ENCODE measurements around the gene HAND2. TPM values are rescaled to one million over a fixed set of nuclear protein-coding genes. Genes with fewer than 3 reads are reported as not detected.
A peak's percentile ranks its signal among the peaks of the same experiment; 100 is the strongest.

HAND2 gene
- total and polyA plus RNA-seq, 2 of the 8 experiments (the other 6 are each of a cell fraction or from before 2014, with no cell fraction given) = 0.05 TPM; not detected in 1

- TF ChIP-seq, protein P1, sequence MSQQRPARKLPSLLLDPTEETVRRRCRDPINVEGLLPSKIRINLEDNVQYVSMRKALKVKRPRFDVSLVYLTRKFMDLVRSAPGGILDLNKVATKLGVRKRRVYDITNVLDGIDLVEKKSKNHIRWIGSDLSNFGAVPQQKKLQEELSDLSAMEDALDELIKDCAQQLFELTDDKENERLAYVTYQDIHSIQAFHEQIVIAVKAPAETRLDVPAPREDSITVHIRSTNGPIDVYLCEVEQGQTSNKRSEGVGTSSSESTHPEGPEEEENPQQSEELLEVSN (IDR thresholded peaks at IDR 0.05) = peak; percentile 31
- TF ChIP-seq POU5F1 (IDR thresholded peaks at IDR 0.05; ENCODE audit: low read depth, low read length) = no peak
- no peak for TF ChIP-seq RXRA (IDR thresholded peaks at IDR 0.05; ENCODE audit: insufficient read depth, low read depth, low read length)
- no peak; the same call in 1 of the 2 replicates for TF ChIP-seq SUZ12 (IDR thresholded peaks at IDR 0.05; ENCODE audit: low read length)
- peak; percentile 74 for TF ChIP-seq CTBP2 (IDR thresholded peaks at IDR 0.05; ENCODE audit: borderline replicate concordance, insufficient read depth, insufficient read length, low read length)
- TF ChIP-seq EZH2 (IDR thresholded peaks at IDR 0.05; ENCODE audit: low read depth, low read length, severe bottlenecking) = peak; percentile 38
- no peak for TF ChIP-seq SAP30 (IDR thresholded peaks at IDR 0.05; ENCODE audit: insufficient read depth, insufficient replicate concordance, low read length)
- TF ChIP-seq CHD2 (IDR thresholded peaks at IDR 0.05; ENCODE audit: low read length) = no peak; the same call in 1 of the 2 replicates
- no peak for TF ChIP-seq ZNF274 (IDR thresholded peaks at IDR 0.05; ENCODE audit: borderline replicate concordance, extremely low read depth, low read length)
- TF ChIP-seq HDAC2 (IDR thresholded peaks at IDR 0.05; ENCODE audit: borderline replicate concordance in 1 of 2, low read depth in 2 of 2, low read length in 2 of 2) = no peak
- no peak for TF ChIP-seq GTF2F1 (IDR thresholded peaks at IDR 0.05; ENCODE audit: borderline replicate concordance, low read depth, low read length)
- TF ChIP-seq CEBPB (IDR thresholded peaks at IDR 0.05; ENCODE audit: low read depth, low read length) = no peak
These were observed at the start of gene HAND2 (continued) for GRCh38 chr4:173529477-173530325.
